Sigmoid colon (tissue), 4 donors: ENCODE results near the gene KCNT1.

Experiments
- POLR2AphosphoS5 ChIP-seq, 4 donors: sonication (generic); formaldehyde crosslinking; IDR thresholded peaks; one replicate each; pipeline ENCODE4 v1.6.1; 2017; ENCODE audit warnings: antibody characterized with exemption in 4 of 4
- TF ChIP-seq, protein P1 (sequence below), 4 experiments: fragments of 450-650 bp in 3 of 4; fragments of 200-600 bp in 1 of 4; IDR thresholded peaks; one replicate each; pipeline ENCODE4 v1.5.1; 2016 to 2019; ENCODE audit warnings: antibody characterized with exemption in 4 of 4, mild to moderate bottlenecking in 3 of 4, moderate library complexity in 2 of 4

GRCh38 chr9:135810806-135811575, 109.0 kb downstream of the KCNT1 start:
- TF ChIP-seq POLR2AphosphoS5 (IDR thresholded peaks at IDR 0.05) = no peak
- TF ChIP-seq, protein P1, sequence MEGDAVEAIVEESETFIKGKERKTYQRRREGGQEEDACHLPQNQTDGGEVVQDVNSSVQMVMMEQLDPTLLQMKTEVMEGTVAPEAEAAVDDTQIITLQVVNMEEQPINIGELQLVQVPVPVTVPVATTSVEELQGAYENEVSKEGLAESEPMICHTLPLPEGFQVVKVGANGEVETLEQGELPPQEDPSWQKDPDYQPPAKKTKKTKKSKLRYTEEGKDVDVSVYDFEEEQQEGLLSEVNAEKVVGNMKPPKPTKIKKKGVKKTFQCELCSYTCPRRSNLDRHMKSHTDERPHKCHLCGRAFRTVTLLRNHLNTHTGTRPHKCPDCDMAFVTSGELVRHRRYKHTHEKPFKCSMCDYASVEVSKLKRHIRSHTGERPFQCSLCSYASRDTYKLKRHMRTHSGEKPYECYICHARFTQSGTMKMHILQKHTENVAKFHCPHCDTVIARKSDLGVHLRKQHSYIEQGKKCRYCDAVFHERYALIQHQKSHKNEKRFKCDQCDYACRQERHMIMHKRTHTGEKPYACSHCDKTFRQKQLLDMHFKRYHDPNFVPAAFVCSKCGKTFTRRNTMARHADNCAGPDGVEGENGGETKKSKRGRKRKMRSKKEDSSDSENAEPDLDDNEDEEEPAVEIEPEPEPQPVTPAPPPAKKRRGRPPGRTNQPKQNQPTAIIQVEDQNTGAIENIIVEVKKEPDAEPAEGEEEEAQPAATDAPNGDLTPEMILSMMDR (IDR thresholded peaks at IDR 0.05) = no peak
